Activated CD8-positive, alpha-beta memory T cell treated with anti-CD3 and anti-CD28 coated beads, Interleukin-2, amount 50 U/mL, for 24 hours (primary cell): Measurements from ENCODE around the gene KDM6B.

Experiments used
- DNase-seq: peaks from one replicate; pipeline ENCODE4 v3.0.0-alpha.2; 2020; ENCODE audit errors: extremely low read depth

Gene KDM6B

GRCh38 chr17:7840441-7840840, 6.4 kb downstream of the KDM6B start:
- no peak for DNase-seq

GRCh38 chr17:7840875-7841274, 6.9 kb downstream of the KDM6B start:
- DNase-seq: no peak

GRCh38 chr17:7841396-7841914, 7.4 kb downstream of the KDM6B start:
- DNase-seq: peak; percentile 81

GRCh38 chr17:7841915-7842379, 7.9 kb downstream of the KDM6B start:
- peak; percentile 69 for DNase-seq

- peak; percentile 93 for DNase-seq
These were observed 8.6 kb downstream of the KDM6B start for GRCh38 chr17:7842380-7843256.

GRCh38 chr17:7843257-7843535, 9.2 kb downstream of the KDM6B start:
- DNase-seq: no peak

GRCh38 chr17:7843536-7844291, 9.7 kb downstream of the KDM6B start:
- peak; percentile 71 for DNase-seq

GRCh38 chr17:7844292-7845154, 10.5 kb downstream of the KDM6B start:
- DNase-seq: peak; percentile 71

- DNase-seq: no peak
These were observed 11.5 kb downstream of the KDM6B start for GRCh38 chr17:7845359-7846062.

GRCh38 chr17:7846063-7846735, 12.2 kb downstream of the KDM6B start:
- no peak for DNase-seq

- no peak for DNase-seq
These were observed 13.0 kb downstream of the KDM6B start for GRCh38 chr17:7846765-7847661.

- DNase-seq: no peak
These were observed 14.1 kb downstream of the KDM6B start for GRCh38 chr17:7848131-7848579.

- no peak for DNase-seq
These were observed 14.7 kb downstream of the KDM6B start for GRCh38 chr17:7848739-7849129.

GRCh38 chr17:7849130-7849750, 15.2 kb downstream of the KDM6B start:
- no peak for DNase-seq

GRCh38 chr17:7849751-7850504, 15.9 kb downstream of the KDM6B start:
- no peak for DNase-seq

- DNase-seq: no peak
These were observed 16.9 kb downstream of the KDM6B start for GRCh38 chr17:7850701-7851437.

GRCh38 chr17:7851438-7852261, 17.6 kb downstream of the KDM6B start:
- DNase-seq: peak; percentile 80
